22Rv1 (cell line): ENCODE measurements around the gene IRAK2.
"Not testable (repeated sequence)": the region's sequence is repeated elsewhere in the genome, so short reads cannot be mapped to it uniquely, and the experiment has no call there.

Experiments used
- H3K27ac ChIP-seq: fragments of 450-650 bp; 2 replicates; pipeline ENCODE4 v1.5.1; 2017
- CTCF ChIP-seq: fragments of 450-650 bp; IDR thresholded peaks from 2 replicates; pipeline ENCODE4 v1.5.1; 2017; ENCODE audit warnings: mild to moderate bottlenecking
- ZFX ChIP-seq: fragments of 450-650 bp; IDR thresholded peaks from 2 replicates; pipeline ENCODE4 v1.6.1; 2017; ENCODE audit warnings: antibody characterized with exemption, borderline replicate concordance

The IRAK2 gene

DNA sequence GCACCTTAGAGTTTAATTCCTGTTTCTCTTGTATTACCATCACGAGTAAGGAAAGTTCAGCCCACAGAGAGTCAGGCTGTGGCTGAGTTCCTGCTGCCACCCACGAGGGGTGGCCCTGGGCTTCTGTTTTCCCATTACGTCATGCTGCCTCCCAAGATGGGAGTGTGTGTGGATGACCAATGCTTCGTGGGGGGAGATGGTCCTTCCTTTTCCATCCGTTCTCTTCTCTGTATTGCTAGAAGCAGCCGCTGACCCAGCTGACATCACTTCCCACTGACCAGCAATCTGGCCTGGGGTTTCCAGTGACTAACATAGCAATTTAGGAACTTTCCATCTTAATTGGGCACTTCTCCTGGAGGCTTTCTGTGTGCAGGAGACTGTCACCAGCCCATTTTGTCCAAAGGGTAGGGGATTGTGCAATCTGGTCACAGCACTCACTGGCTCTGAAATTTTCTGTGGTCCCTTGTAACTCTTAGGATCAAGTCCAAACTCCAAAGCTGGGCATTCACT lies 9.3 kb downstream of the IRAK2 start:
- H3K27ac ChIP-seq = no peak overlapping the region
- TF ChIP-seq ZFX (no peak), CTCF (no peak)

DNA sequence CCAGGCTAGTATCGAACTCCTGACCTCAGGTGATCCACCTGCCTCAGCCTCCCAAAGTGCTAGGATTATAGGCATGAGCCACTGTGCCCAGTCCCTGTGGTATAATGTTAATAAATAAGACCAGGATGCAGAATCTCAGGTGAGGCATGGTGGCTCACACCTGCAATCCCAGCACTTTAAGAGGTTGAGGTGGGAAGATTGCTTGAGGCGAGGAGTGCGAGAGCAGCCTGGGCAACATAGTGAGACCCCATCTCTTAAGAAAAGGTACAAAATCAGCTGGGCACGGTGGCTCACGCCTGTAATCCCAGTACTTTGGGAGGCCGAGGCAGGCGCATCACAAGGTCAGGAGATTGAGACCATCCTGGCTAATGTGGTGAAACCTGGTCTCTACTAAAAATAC lies 10.6 kb downstream of the IRAK2 start:
- H3K27ac ChIP-seq = not testable (repeated sequence)

GRCh38 chr3:10176150-10176549 lies 11.4 kb downstream of the IRAK2 start:
- not testable (repeated sequence) for H3K27ac ChIP-seq

- TF ChIP-seq ZFX = no peak
- no peak for TF ChIP-seq CTCF
- H3K27ac ChIP-seq = no peak overlapping the region
Measured at GRCh38 chr3:10177737-10178136, 13.0 kb downstream of the IRAK2 start.

DNA sequence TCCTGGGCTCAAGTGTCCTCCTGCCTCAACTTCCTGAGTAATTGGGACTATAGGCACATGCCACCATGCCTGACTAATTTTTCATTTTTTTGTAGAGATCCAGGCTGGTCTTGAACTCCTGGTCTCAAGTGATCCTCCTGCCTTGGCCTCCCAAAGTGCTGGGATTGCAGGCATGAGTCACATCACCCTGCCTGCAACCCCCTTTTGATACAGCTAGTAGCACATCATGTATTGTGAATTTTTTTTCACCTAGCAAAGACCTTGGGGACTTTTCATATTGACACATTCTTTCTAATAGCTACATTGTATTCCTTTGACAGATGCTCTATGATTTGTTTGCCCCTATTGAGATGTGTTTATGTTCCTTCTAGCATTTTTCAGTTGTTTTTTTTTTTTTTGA lies 14.2 kb downstream of the IRAK2 start:
- no peak overlapping the region for H3K27ac ChIP-seq
- no peak for TF ChIP-seq ZFX
- TF ChIP-seq CTCF = no peak

DNA sequence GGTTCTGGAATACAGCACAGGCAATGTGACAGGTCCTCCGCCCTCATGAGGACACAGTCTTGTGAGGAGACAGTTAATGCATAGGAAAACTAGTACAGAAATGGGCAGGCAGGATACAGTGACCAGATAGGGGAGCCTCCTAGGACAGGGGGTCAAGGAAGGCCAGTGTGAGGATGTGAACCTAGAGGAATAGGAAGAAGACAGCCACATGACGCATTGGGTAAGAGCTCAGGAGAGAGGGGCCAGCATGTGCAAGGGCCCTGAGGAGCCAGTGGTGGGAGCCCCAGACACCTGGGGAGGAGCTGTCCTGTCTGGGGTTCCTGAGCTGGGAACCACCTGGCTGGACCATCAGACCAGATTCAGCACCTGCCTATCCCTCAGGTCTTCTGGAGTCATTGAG lies 15.6 kb downstream of the IRAK2 start:
- H3K27ac ChIP-seq = no peak overlapping the region

GRCh38 chr3:10180738-10181295 lies 16.1 kb downstream of the IRAK2 start:
- TF ChIP-seq ZFX (no peak), CTCF (no peak)

More for the DNA sequence above, 15.6 kb downstream of the IRAK2 start:
- TF ChIP-seq CTCF = no peak
- no peak for TF ChIP-seq ZFX

DNA sequence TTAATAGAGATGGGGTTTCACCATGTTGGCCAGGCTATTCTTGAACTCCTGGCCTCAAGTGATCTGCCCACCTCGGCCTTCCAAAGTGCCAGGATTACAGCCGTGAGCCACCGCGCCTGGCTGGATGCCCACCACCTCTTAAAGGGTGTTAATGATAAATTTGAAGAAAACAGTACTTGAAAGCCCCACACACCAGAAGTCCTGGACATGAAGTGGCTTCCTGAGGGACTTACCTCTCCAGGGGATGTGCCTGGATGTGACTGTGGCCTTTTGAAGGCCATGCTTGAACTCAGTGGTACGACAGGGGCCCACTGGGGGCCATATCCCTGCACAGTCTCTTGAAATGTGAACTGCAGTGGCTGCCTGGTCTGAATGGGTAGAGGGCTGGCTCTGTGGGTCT lies 18.2 kb downstream of the IRAK2 start:
- H3K27ac ChIP-seq = no peak overlapping the region
- TF ChIP-seq CTCF (no peak), ZFX (no peak)

More at GRCh38 chr3:10180738-10181295, 16.1 kb downstream of the IRAK2 start:
- no peak overlapping the region for H3K27ac ChIP-seq
